Embryonic facial prominence (tissue), 1 donor: ENCODE measurements around the gene PAK1IP1.
"Not testable (repeated sequence)": the region's sequence is repeated elsewhere in the genome, so short reads cannot be mapped to it uniquely, and the experiment has no call there.

Experiments
- DNase-seq: peaks from one replicate; pipeline ENCODE4 v3.0.0-alpha.2; 2016; ENCODE audit errors: extremely low spot score

The PAK1IP1 gene

GRCh38 chr6:10741643-10742042, 46.9 kb downstream of the PAK1IP1 start:
- not testable (repeated sequence) for DNase-seq

GRCh38 chr6:10742251-10742650, 47.5 kb downstream of the PAK1IP1 start:
- no peak for DNase-seq

- no peak for DNase-seq
Measured at GRCh38 chr6:10743515-10743914, 48.7 kb downstream of the PAK1IP1 start.

- DNase-seq: no peak
Measured at GRCh38 chr6:10745116-10745515, 50.3 kb downstream of the PAK1IP1 start.

DNA sequence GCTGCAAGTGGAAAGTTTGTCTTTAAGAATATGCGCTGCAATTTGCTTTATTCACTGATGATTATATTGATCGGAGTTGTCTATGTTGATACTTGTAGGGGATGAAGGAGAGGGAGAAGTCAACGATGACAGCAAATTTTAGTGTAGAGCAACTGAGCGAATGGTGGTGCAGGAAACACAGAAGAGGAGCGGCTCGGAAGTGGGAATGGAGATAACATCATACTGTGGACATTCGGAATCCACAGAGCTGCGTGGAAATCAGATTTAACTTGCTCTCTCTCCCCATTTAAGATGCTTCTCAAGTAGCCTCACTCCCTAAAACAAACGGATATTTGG, 52.1 kb downstream of the PAK1IP1 start:
- no peak for DNase-seq

DNA sequence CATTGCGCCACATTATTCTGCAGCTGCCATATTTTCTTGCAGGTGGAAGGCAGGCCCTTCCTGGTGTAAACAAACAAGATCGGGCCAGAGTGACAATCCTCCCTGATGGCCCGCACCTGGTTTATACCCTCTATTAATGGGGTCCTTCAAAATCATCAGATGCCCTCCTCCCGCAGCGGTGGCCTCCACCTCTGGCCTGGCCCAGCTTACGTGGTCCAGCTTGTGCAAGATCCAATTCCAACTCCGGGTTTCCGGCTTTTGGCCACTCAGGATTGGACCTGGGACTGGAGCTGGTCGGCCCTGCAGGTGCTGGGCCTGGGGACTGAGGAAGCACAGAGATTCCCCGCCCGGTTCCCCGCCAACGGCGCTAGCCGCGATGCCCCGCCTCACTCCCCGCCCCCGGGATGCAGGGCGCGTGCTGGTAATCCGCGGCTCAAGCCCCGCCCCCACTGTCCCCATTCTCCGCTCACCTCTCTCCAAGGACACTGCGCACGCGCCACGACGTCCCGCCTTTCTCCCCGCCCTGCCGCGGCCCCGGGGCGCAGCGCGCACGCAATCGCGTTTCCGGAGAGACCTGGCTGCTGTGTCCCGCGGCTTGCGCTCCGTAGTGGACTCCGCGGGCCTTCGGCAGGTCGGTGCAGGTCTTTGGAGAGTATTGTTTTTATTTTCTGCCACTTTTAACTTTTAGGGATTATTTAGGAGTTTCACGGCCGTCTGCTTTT, 52.6 kb downstream of the PAK1IP1 start, which contains the start of gene TMEM14B:
Gene TMEM14B (plus strand): TSS at position 555 of the 722 bp plus-strand sequence. CDS start 1,441 bp downstream, outside the sequence.
- peak; percentile 93 for DNase-seq

DNA sequence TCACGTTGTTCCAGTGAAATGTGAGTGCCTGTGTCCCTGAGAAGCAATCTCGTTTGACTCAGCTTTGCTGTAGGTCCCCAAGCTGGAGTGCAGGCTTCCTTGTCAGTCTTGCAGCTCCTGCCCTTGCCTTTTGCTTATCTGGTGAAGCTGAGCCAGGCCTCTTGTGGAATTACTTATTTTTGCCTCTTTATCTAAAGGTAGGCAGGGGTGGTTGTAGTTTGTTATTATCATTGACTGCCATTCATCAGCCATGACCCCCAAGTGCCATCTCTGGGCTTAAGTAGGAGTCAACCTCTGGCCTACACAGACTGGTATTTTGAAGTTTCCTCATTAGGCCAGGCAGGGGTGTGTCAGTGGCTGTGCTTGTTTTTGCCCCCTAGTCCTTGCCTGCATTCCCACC, 55.0 kb downstream of the PAK1IP1 start:
- DNase-seq: no peak

DNA sequence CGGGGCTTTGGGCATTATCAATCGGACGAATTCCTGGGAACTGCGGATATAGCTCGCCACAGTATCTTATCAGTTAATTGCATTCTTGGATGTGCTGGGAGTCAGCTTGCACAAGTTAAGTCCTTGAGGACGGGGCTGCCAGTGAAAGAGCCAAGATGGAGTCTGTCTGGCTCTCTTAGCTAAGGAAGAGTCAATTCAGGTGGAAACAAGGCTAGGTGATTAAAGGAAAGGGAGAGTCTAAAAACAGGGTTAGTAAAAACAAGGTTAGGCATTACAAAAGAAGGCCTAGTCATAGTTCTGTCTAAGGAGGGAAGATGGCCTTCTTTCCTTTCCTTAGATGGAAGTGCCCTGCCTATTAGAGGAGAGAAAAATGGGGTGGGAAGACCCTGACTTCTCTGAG, 55.8 kb downstream of the PAK1IP1 start:
- not testable (repeated sequence) for DNase-seq

DNA sequence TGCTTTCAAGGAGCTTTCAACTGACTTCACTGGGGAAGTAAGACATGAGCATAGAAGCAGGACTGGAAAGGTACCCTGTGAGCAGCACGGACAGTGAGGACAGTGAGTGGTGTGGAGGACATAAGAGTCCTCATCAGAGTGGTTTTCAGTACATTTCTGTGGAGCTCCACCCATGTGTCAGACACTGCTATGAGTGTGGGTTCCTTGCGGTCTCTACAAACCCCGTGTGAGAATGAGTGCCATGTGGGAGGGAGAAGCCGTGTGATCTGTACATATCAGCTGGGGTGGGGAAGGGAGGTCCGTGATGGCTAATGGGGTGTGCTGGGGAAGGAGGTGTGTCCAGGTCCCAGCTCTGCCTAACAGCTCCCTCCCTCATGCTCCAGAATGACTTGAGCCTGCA, 57.0 kb downstream of the PAK1IP1 start:
- not testable (repeated sequence) for DNase-seq

- no peak for DNase-seq
Measured at GRCh38 chr6:10756085-10756484, 61.3 kb downstream of the PAK1IP1 start.
